Measurements from ENCODE around the gene MFRP.

GRCh38 chr11:119324189-119324588 lies 22.3 kb downstream of the MFRP start:
- TF ChIP-seq EZH2 (IDR thresholded peaks at IDR 0.05; ENCODE audit: low read length, missing control alignments) (no peak), CTCF (conservative IDR thresholded peaks at IDR 0.05 in 1 of 2, IDR thresholded peaks at IDR 0.05 in 1 of 2; ENCODE audit: low read depth in 1 of 2, low read length in 2 of 2) (no peak)
